Breast epithelium (tissue), 4 donors: ENCODE results near the gene HDLBP. TPM values are rescaled to one million over a fixed set of nuclear protein-coding genes. Genes with fewer than 3 reads are reported as not detected.

Experiments used
- DNase-seq, 2 donors: peaks; one replicate each; pipeline ENCODE4 v3.0.0-alpha.2; 2019; ENCODE audit warnings: low spot score in 2 of 2
- H3K27ac ChIP-seq, 2 donors: fragments of 200-600 bp; sonication (generic) in 1 of 2; one replicate each; pipeline ENCODE4 v1.5.1; 2016 to 2019; ENCODE audit warnings: mild to moderate bottlenecking in 1 of 2
- H3K27me3 ChIP-seq, 2 donors: fragments of 200-600 bp; sonication (generic) in 1 of 2; one replicate each; pipeline versions ENCODE4 v1.5.1 to v1.6.0; 2017 to 2019; ENCODE audit warnings: control low read depth in 1 of 2, mild to moderate bottlenecking in 1 of 2
- H3K36me3 ChIP-seq: fragments of 200-600 bp; one replicate; pipeline ENCODE4 v1.5.1; 2019
- H3K4me1 ChIP-seq, 2 donors: fragments of 200-600 bp; sonication (generic); one replicate each; pipeline ENCODE4 v1.5.1; 2016 to 2019; ENCODE audit warnings: control low read depth in 1 of 2
- H3K4me3 ChIP-seq, 3 donors: fragments of 200-600 bp; sonication (generic); 1 replicate in 2 of 3; 2 replicates in 1 of 3; pipeline ENCODE4 v1.5.1; 2016 to 2019; ENCODE audit warnings: mild to moderate bottlenecking in 3 of 3, moderate library complexity in 2 of 3
- H3K9me3 ChIP-seq, 2 donors: fragments of 200-600 bp; sonication (generic) in 1 of 2; one replicate each; pipeline ENCODE4 v1.5.1; 2016 to 2019; ENCODE audit warnings: control low read depth in 1 of 2
- POLR2A ChIP-seq: fragments of 450-650 bp; IDR thresholded peaks from one replicate; pipeline ENCODE4 v1.6.1; 2016; ENCODE audit warnings: antibody characterized with exemption, mild to moderate bottlenecking, moderate library complexity
- POLR2AphosphoS5 ChIP-seq, 3 donors: sonication (generic); formaldehyde crosslinking; IDR thresholded peaks; one replicate each; pipeline ENCODE4 v1.6.1; 2017; ENCODE audit warnings: antibody characterized with exemption in 3 of 3
- intact Hi-C: fragments of 100-400 bp; cut with DNase I; formaldehyde crosslinking; loops from one replicate; pipeline ENCODE4 v1.15.1; 2023; ENCODE audit warnings: low total_unique reads
- total RNA-seq, 3 donors: library from RNA; depleted of rRNA; stranded (reverse); fragments of >200 nt; gene quantifications; one replicate each; pipeline ENCODE4 v1.1.0, GENCODE V29; 2016
- TF ChIP-seq, protein P1 (sequence below), 3 donors: fragments of 450-650 bp; IDR thresholded peaks; one replicate each; pipeline ENCODE4 v1.5.1; 2016 to 2017; ENCODE audit warnings: antibody characterized with exemption in 3 of 3, mild to moderate bottlenecking in 3 of 3, moderate library complexity in 3 of 3

The HDLBP gene
- total RNA-seq, 3 donors from 2014 or later, result 339 to 515 (median 383) TPM

DNA sequence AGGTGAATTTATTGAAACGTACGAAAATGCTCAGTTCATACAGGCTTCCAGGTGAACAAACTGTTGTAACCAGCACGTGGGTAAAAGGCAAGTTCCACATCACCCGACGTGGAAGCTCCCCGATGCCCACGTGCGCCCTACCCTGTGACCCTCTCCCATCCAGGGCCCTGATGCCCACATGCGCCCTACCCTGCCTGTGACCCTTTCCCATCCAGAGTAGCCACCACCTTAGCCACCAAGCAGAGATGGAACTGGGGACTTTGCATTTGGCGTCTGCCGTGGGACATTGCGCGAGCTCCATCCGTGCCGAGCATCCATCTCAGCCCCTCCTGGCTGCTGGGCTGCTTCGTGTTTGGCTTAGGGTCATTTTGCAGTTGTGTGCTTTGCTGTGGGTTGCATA is 89.5 kb downstream of the HDLBP start:
- H3K4me1 ChIP-seq, result peaks cover 3 to 7% of the 10 kb centered on the region in 2 donors
- no peak overlapping the region for H3K4me3 ChIP-seq
- no peak overlapping the region for H3K27ac ChIP-seq
- TF ChIP-seq POLR2A, result no peak
- TF ChIP-seq POLR2AphosphoS5 (IDR thresholded peaks at IDR 0.05), result no peak
- peaks cover 22% of the 10 kb centered on the region for H3K36me3 ChIP-seq
- no peaks in the 10 kb centered on the region for H3K9me3 ChIP-seq
- intact Hi-C loops, result no loop called here
- no peak for DNase-seq
- H3K27me3 ChIP-seq, result no peaks in the 10 kb centered on the region

DNA sequence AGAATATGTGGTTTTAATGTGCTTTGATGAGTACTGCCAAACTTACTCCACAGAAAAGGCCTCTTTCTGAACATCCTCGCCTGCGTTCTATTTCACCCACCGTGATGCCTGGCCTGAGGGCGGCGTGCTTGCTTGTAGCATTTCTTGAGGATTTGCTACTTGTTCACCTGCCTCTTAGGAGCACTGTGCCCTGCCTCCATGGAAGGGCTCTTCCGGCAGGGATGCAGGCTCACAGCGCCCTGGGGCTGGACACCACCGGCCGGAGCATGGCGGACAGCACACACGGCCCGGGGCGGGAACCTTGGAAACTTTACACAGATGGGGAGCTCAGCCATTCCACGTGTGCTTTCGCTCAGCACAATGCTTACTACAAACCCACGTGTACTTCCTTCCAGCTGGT is 89.9 kb downstream of the HDLBP start:
- Histone ChIP-seq H3K4me3 (no peak overlapping the region), H3K9me3 (no peaks in the 10 kb centered on the region), H3K27ac (no peak overlapping the region), H3K36me3 (peaks cover 18% of the 10 kb centered on the region), H3K4me1 (peaks cover 3 to 7% of the 10 kb centered on the region in 2 donors), H3K27me3 (no peaks in the 10 kb centered on the region)
- DNase-seq, result no peak
- intact Hi-C loops, result no loop called here
- no peak for TF ChIP-seq POLR2AphosphoS5 (IDR thresholded peaks at IDR 0.05)
- no peak for TF ChIP-seq POLR2A
- TF ChIP-seq, protein P1, sequence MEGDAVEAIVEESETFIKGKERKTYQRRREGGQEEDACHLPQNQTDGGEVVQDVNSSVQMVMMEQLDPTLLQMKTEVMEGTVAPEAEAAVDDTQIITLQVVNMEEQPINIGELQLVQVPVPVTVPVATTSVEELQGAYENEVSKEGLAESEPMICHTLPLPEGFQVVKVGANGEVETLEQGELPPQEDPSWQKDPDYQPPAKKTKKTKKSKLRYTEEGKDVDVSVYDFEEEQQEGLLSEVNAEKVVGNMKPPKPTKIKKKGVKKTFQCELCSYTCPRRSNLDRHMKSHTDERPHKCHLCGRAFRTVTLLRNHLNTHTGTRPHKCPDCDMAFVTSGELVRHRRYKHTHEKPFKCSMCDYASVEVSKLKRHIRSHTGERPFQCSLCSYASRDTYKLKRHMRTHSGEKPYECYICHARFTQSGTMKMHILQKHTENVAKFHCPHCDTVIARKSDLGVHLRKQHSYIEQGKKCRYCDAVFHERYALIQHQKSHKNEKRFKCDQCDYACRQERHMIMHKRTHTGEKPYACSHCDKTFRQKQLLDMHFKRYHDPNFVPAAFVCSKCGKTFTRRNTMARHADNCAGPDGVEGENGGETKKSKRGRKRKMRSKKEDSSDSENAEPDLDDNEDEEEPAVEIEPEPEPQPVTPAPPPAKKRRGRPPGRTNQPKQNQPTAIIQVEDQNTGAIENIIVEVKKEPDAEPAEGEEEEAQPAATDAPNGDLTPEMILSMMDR (IDR thresholded peaks at IDR 0.05), result no peak

DNA sequence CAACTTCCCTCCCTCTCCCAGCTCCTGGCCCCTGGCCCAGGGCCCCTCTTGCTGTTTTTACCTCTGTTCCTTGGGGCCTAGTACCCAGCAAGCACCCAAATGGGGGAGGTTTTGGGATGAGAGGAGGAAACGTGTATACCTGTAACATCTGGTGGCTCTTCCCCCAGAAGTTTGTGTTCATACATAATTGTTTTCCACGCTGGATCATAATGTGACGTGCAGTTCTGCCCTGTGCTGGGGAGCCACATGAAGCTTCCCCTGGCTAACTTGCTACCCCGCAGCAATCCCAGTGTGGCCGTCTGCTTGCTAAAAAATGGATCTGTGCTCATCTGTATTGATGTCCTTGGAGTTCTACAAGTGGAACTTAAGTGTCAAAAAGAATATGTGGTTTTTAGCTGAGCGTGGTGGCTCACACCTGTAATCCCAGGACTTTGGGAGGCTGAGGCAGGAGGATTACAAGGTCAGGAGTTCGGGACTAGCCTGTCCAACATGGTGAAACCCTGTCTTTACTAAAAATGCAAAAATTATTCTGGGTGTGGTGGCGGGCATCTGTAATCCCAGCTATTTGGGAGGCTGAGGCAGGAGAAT is 90.5 kb downstream of the HDLBP start:
- Histone ChIP-seq H3K27ac (no peak overlapping the region), H3K36me3 (peaks cover 12% of the 10 kb centered on the region), H3K27me3 (no peaks in the 10 kb centered on the region), H3K4me1 (peaks cover 3 to 7% of the 10 kb centered on the region in 2 donors), H3K9me3 (no peaks in the 10 kb centered on the region), H3K4me3 (no peak overlapping the region)
- intact Hi-C loops, result no loop called here
- TF ChIP-seq, protein P1 (IDR thresholded peaks at IDR 0.05), result no peak
- TF ChIP-seq POLR2AphosphoS5 (IDR thresholded peaks at IDR 0.05), result no peak
- no peak for TF ChIP-seq POLR2A
- no peak for DNase-seq

DNA sequence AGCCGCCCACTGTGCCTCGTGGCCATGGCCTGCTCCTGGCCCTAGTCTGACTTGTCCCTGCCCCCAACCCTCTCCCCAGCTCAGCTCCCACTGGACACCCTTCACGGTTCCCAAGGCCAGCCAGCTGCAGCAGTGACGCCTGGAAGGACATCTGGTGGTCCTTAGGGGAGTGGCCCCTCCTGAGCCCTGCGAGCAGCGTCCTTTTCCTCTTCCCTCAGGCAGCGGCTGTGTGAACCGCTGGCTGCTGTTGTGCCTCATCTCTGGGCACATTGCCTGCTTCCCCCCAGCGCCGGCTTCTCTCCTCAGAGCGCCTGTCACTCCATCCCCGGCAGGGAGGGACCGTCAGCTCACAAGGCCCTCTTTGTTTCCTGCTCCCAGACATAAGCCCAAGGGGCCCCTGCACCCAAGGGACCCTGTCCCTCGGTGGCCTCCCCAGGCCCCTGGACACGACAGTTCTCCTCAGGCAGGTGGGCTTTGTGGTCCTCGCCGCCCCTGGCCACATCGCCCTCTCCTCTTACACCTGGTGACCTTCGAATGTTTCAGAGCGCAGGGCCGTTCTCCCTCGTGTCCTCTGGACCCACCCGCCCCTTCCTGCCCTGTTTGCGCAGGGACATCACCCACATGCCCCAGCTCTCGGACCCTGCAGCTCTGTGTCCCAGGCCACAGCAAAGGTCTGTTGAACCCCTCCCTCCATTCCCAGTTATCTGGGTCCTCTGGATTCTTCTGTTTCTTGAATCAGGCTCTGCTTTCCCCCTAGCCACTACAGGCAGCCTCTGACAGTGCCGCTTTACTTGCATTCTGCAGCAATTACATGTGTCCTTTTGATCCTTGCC is 91.2 kb downstream of the HDLBP start:
- intact Hi-C loops, result no loop called here

DNA sequence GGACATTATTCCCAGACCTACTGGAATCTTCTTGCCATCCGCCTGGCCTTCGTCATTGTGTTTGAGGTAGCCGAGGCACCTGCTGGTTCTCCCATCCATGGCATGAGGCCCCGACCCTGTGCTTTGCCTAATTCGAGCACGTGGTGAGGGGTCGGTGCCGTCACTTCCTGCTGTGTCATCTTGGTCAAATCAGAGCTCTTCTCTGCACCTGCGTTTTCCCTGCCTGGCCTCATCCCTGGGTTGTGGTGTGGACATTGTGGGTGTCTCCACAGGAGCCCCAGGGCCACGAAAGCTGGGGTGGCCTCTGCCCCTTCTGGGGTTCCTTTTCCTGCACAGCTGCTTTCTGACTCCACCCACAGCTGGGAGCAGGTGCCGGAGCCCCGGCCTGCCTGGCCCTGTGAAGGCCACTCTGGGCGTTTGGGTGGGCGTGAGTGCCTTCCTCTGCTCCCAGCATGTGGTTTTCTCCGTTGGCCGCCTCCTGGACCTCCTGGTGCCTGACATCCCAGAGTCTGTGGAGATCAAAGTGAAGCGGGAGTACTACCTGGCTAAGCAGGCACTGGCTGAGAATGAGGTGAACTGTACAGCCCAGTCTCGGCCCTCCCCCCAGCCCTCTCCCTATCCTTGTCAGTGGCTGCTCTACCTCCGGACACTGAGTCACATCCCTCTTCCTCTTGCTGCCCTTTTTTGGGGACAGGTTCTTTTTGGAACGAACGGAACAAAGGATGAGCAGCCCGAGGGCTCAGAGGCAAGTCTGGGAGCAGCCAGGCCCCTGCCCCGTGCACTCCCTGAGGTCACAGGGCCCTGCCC is 92.1 kb downstream of the HDLBP start:
- TF ChIP-seq, protein P1 (IDR thresholded peaks at IDR 0.05), result no peak
- TF ChIP-seq POLR2AphosphoS5 (IDR thresholded peaks at IDR 0.05) (no peak), POLR2A (no peak)
- no peak overlapping the region for H3K27ac ChIP-seq

More for the DNA sequence above, 91.2 kb downstream of the HDLBP start:
- no peak for DNase-seq
- Histone ChIP-seq H3K36me3 (peaks cover 5% of the 10 kb centered on the region), H3K4me3 (no peak overlapping the region), H3K9me3 (no peaks in the 10 kb centered on the region), H3K27me3 (no peaks in the 10 kb centered on the region), H3K27ac (no peak overlapping the region), H3K4me1 (peaks cover 3 to 7% of the 10 kb centered on the region in 2 donors)
- no peak for TF ChIP-seq POLR2A
- no peak for TF ChIP-seq POLR2AphosphoS5 (IDR thresholded peaks at IDR 0.05)
- TF ChIP-seq, protein P1 (IDR thresholded peaks at IDR 0.05), result no peak

More for the DNA sequence above, 92.1 kb downstream of the HDLBP start:
- Histone ChIP-seq H3K4me1 (peaks cover 3 to 13% of the 10 kb centered on the region in 2 donors), H3K36me3 (no peaks in the 10 kb centered on the region), H3K9me3 (no peaks in the 10 kb centered on the region), H3K27me3 (no peaks in the 10 kb centered on the region), H3K4me3 (no peak overlapping the region)
- DNase-seq, result no peak
- intact Hi-C loops, result no loop called here
